Stomach (tissue), 9 donors: ENCODE results near the gene CARMIL3. TPM values are rescaled to one million over a fixed set of nuclear protein-coding genes. Genes with fewer than 3 reads are reported as not detected.

Experiments used
- DNase-seq, 2 donors: peaks; one replicate each; pipeline versions ENCODE4 v3.0.0 to v3.0.0-alpha.2; 2013 to 2019
- H3K27ac ChIP-seq, 5 donors: fragments of 200-600 bp in 4 of 5; sonication (generic) in 4 of 5; one replicate each; pipeline ENCODE4 v1.5.1; 2013 to 2019; ENCODE audit warnings: mild to moderate bottlenecking in 1 of 5, moderate library complexity in 1 of 5
- H3K27me3 ChIP-seq, 3 donors: fragments of 200-600 bp; sonication (generic); one replicate each; pipeline ENCODE4 v1.5.1; 2017 to 2019; ENCODE audit warnings: mixed run types in 1 of 3
- H3K36me3 ChIP-seq, 4 donors: fragments of 200-600 bp; sonication (generic); 1 replicate in 3 of 4; 2 replicates in 1 of 4; pipeline ENCODE4 v1.5.1; 2016 to 2019
- H3K4me1 ChIP-seq, 4 donors: fragments of 200-600 bp; sonication (generic); one replicate each; pipeline ENCODE4 v1.5.1; 2016 to 2019
- H3K4me3 ChIP-seq, 4 donors: fragments of 200-600 bp; sonication (generic) in 3 of 4; one replicate each; pipeline ENCODE4 v1.5.1; 2016 to 2019; ENCODE audit warnings: mild to moderate bottlenecking in 1 of 4
- H3K9me3 ChIP-seq, 4 donors: fragments of 200-600 bp; sonication (generic); one replicate each; pipeline ENCODE4 v1.5.1; 2016 to 2019
- CTCF ChIP-seq, 7 experiments: fragments of 450-650 bp in 4 of 7; fragments of 200-600 bp in 3 of 7; sonication (generic) in 3 of 7; IDR thresholded peaks; one replicate each; pipeline ENCODE4 v1.5.1; 2016 to 2019; ENCODE audit warnings: antibody characterized with exemption in 7 of 7, control low read depth in 2 of 7, mild to moderate bottlenecking in 1 of 7
- EP300 ChIP-seq: sonication (generic); formaldehyde crosslinking; IDR thresholded peaks from one replicate; pipeline ENCODE4 v1.6.1; 2017; ENCODE audit warnings: antibody characterized with exemption
- POLR2A ChIP-seq, 4 donors: fragments of 450-650 bp; IDR thresholded peaks; one replicate each; pipeline ENCODE4 v1.6.1; 2016; ENCODE audit warnings: antibody characterized with exemption in 4 of 4, control low read depth in 2 of 4, mild to moderate bottlenecking in 1 of 4, moderate library complexity in 1 of 4
- POLR2AphosphoS5 ChIP-seq, 3 donors: sonication (generic); formaldehyde crosslinking; IDR thresholded peaks; one replicate each; pipeline ENCODE4 v1.6.1; 2016; ENCODE audit warnings: antibody characterized with exemption in 3 of 3
- WGBS, 5 donors: extraction: QIAGEN DNeasy Blood & Tissue Kit in 3 of 5; methylation state at CpG; one replicate each; pipeline versions ENCODE4 v1.1.5 to v1.1.7; 2013 to 2018; 5-methylcytosine and 5-hydroxymethylcytosine counted together
- intact Hi-C: fragments of 100-400 bp; cut with DNase I; formaldehyde crosslinking; loops from one replicate; pipeline ENCODE4 v1.15.1; 2023; ENCODE audit warnings: low total_unique reads
- polyA plus RNA-seq, 3 donors: library from polyadenylated mRNA; stranded (reverse); fragments of 200-250 nt; gene quantifications; one replicate each; pipeline ENCODE4 v1.2.3, GENCODE V29; 2013
- total RNA-seq, 5 donors: library from RNA; depleted of rRNA; stranded (reverse); fragments of >200 nt; gene quantifications; one replicate each; pipeline versions ENCODE4 v1.1.0 to v1.2.3, GENCODE V29; 2014 to 2016
- donor health status: healthy with polysubstance abuse.
- donor health status: Bipolar disorder and iron deficiency.
- donor health status: healthy.

The CARMIL3 gene
- total and polyA plus RNA-seq, 8 donors = 0.14 to 2.0 (median 0.50) TPM; not detected in 2

GRCh38 chr14:24071144-24071697, 19.4 kb downstream of the CARMIL3 start, which contains the start of gene CPNE6:
Gene CPNE6 (plus strand): TSS chr14:24071562. CDS start chr14:24072937, 1,375 bp downstream.
- H3K4me1 ChIP-seq = peaks cover 8 to 41% (median 39%) of the 10 kb centered on the region in 4 donors
- TF ChIP-seq EP300 = no peak
- no peak for TF ChIP-seq POLR2A (IDR thresholded peaks at IDR 0.05)
- TF ChIP-seq CTCF (IDR thresholded peaks at IDR 0.05) = no peak
- TF ChIP-seq POLR2AphosphoS5 (IDR thresholded peaks at IDR 0.05) = no peak
- intact Hi-C loops = no loop called here
- H3K9me3 ChIP-seq = no peaks in the 10 kb centered on the region
- H3K27ac ChIP-seq = no peak within 1 kb of the TSS
- no peak within 1 kb of the TSS for H3K4me3 ChIP-seq
- no peak for DNase-seq
- WGBS, 5 donors = 64 to 74% (median 66%) methylated on average over 12 to 19 of the region's 19 CpGs
- peaks cover 0 to 18% (median 0%) of the 10 kb centered on the region in 3 donors for H3K27me3 ChIP-seq
- no peaks in the 10 kb centered on the region for H3K36me3 ChIP-seq

- H3K9me3 ChIP-seq = no peaks in the 10 kb centered on the region
- peaks cover 0 to 18% (median 0%) of the 10 kb centered on the region in 3 donors for H3K27me3 ChIP-seq
- H3K36me3 ChIP-seq = no peaks in the 10 kb centered on the region
- TF ChIP-seq POLR2A (IDR thresholded peaks at IDR 0.05) = no peak
- no peak for TF ChIP-seq EP300
- TF ChIP-seq POLR2AphosphoS5 (IDR thresholded peaks at IDR 0.05) = no peak
- no peak for TF ChIP-seq CTCF (IDR thresholded peaks at IDR 0.05)
- intact Hi-C loops = no loop called here
- H3K4me3 ChIP-seq = no peak overlapping the region
- H3K4me1 ChIP-seq = peaks cover 8 to 41% (median 39%) of the 10 kb centered on the region in 4 donors
- no peak overlapping the region for H3K27ac ChIP-seq
- WGBS, 5 donors = 59 to 67% (median 62%) methylated on average over 12 of the region's 12 CpGs
- DNase-seq = no peak
Observed at GRCh38 chr14:24071836-24072430, 20.1 kb downstream of the CARMIL3 start.

- no peak overlapping the region for H3K4me3 ChIP-seq
- peaks cover 8 to 41% (median 39%) of the 10 kb centered on the region in 4 donors for H3K4me1 ChIP-seq
- intact Hi-C loops = no loop called here
- no peak overlapping the region for H3K27ac ChIP-seq
- no peaks in the 10 kb centered on the region for H3K9me3 ChIP-seq
- H3K36me3 ChIP-seq = no peaks in the 10 kb centered on the region
- peaks cover 0 to 18% (median 0%) of the 10 kb centered on the region in 3 donors for H3K27me3 ChIP-seq
- 27 to 52% (median 43%) methylated on average over 5 to 7 of the region's 7 CpGs for WGBS, 5 donors
- DNase-seq = peak in 1 of 2 donors; percentile 36
- TF ChIP-seq POLR2AphosphoS5 (IDR thresholded peaks at IDR 0.05) (no peak), EP300 (no peak), POLR2A (IDR thresholded peaks at IDR 0.05) (no peak), CTCF (IDR thresholded peaks at IDR 0.05) (no peak)
Observed at GRCh38 chr14:24072436-24072835, 20.6 kb downstream of the CARMIL3 start.

- no peaks in the 10 kb centered on the region for H3K36me3 ChIP-seq
- DNase-seq = no peak
- TF ChIP-seq EP300 = no peak
- no peak for TF ChIP-seq POLR2A (IDR thresholded peaks at IDR 0.05)
- TF ChIP-seq POLR2AphosphoS5 (IDR thresholded peaks at IDR 0.05) = no peak
- TF ChIP-seq CTCF (IDR thresholded peaks at IDR 0.05) = no peak
- H3K27me3 ChIP-seq = peaks cover 0 to 18% (median 0%) of the 10 kb centered on the region in 3 donors
- no peak overlapping the region for H3K4me3 ChIP-seq
- 81 to 87% (median 86%) methylated on average over 21 to 26 of the region's 26 CpGs for WGBS, 5 donors
- H3K4me1 ChIP-seq = peaks cover 8 to 41% (median 39%) of the 10 kb centered on the region in 4 donors
- H3K9me3 ChIP-seq = no peaks in the 10 kb centered on the region
- H3K27ac ChIP-seq = no peak overlapping the region
- intact Hi-C loops = no loop called here
Observed at GRCh38 chr14:24072881-24073877, 21.4 kb downstream of the CARMIL3 start.
